Endothelial cell of umbilical vein (primary cell): ENCODE measurements around the gene CCDC190. TPM values are rescaled to one million over a fixed set of nuclear protein-coding genes. Genes with fewer than 3 reads are reported as not detected.

Experiments used
- BruUV-seq: library from RNA; stranded (reverse); fragments of 400-500 nt; replicated peaks from 2 replicates; lab custom pipeline; 2021; lab: Mats Ljungman, UMichigan
- CTCF ChIA-PET: fragments of 300-600, 350-600 bp; sonication (Branson Sonifier 250); formaldehyde crosslinking; loops from one replicate; lab custom pipeline; 2021; ENCODE audit warnings: antibody characterized with exemption, inconsistent platforms; lab: Charles Lee
- POLR2A ChIA-PET: fragments of 300-600, 350-600 bp; sonication (Branson Sonifier 250); formaldehyde crosslinking; loops from one replicate; lab custom pipeline; 2021; ENCODE audit warnings: antibody characterized with exemption, inconsistent platforms; lab: Charles Lee
- DNase-seq: peaks from one replicate; pipeline ENCODE4 v3.0.0-alpha.2; 2011; ENCODE audit warnings: low read depth, low spot score
- FAIRE-seq: peaks from 2 replicates; lab custom pipeline; 2011; peaks lifted over from hg19 to GRCh38; lab: Jason Lieb, UNC
- H2AFZ ChIP-seq: 2 replicates; pipeline ENCODE4 v1.6.0; 2012; ENCODE audit warnings: low read depth, low read length, control low read depth, inconsistent platforms
- H3K27ac ChIP-seq: 2 replicates; pipeline ENCODE4 v1.5.1; 2011; ENCODE audit warnings: low read depth, mild to moderate bottlenecking, control low read depth, low read length, moderate library complexity; ENCODE audit not compliant: insufficient read depth
- H3K27me3 ChIP-seq, 2 experiments: 2 replicates each; pipeline versions ENCODE4 v1.6.0 to v1.6.1; 2011; ENCODE audit warnings: low read length in 2 of 2, mixed read lengths in 1 of 2; ENCODE audit not compliant: control insufficient read depth in 2 of 2, insufficient read depth in 2 of 2
- H3K36me3 ChIP-seq, 2 experiments: 2 replicates in 1 of 2; 3 replicates in 1 of 2; pipeline ENCODE4 v1.5.1; 2011; ENCODE audit warnings: low read length in 2 of 2, mild to moderate bottlenecking in 1 of 2, moderate library complexity in 1 of 2; ENCODE audit not compliant: control insufficient read depth in 2 of 2, insufficient read depth in 2 of 2; ENCODE audit errors: extremely low read depth in 1 of 2
- H3K4me1 ChIP-seq: 3 replicates; pipeline ENCODE4 v1.5.1; 2011; ENCODE audit warnings: mild to moderate bottlenecking, low read length; ENCODE audit not compliant: control insufficient read depth, insufficient read depth; ENCODE audit errors: extremely low read depth
- H3K4me2 ChIP-seq: 2 replicates; pipeline ENCODE4 v1.6.1; 2011; ENCODE audit warnings: low read length, control low read depth, mixed read lengths; ENCODE audit not compliant: insufficient read depth
- H3K4me3 ChIP-seq, 3 experiments: fragments of 200-600 bp in 1 of 3; sonication (generic), shearing (Covaris generic) in 1 of 3; replicated peaks in 1 of 3; 2 replicates each; pipeline ENCODE4 v1.5.1; 2011 to 2016; ENCODE audit warnings: control low read depth in 3 of 3, low read length in 3 of 3, mild to moderate bottlenecking in 2 of 3, inconsistent platforms in 1 of 3, low read depth in 1 of 3, moderate library complexity in 1 of 3; ENCODE audit not compliant: insufficient read depth in 1 of 3
- H3K79me2 ChIP-seq: 2 replicates; pipeline ENCODE4 v1.6.0; 2012; ENCODE audit warnings: low read length, inconsistent platforms; ENCODE audit not compliant: control insufficient read depth, insufficient read depth
- H3K9ac ChIP-seq: replicated peaks from 2 replicates; pipeline ENCODE3; 2011; ENCODE audit warnings: low read length, control low read depth; ENCODE audit not compliant: insufficient read depth; ENCODE audit errors: extremely low read depth
- H3K9me1 ChIP-seq: replicated peaks from 3 replicates; pipeline ENCODE4 v1.6.0; 2011; ENCODE audit warnings: mild to moderate bottlenecking, low read length; ENCODE audit not compliant: control insufficient read depth, insufficient read depth; ENCODE audit errors: extremely low read depth
- H3K9me3 ChIP-seq: replicated peaks from 2 replicates; pipeline ENCODE4 v1.5.1; 2012; ENCODE audit warnings: low read length, inconsistent platforms; ENCODE audit not compliant: control insufficient read depth, insufficient read depth
- H4K20me1 ChIP-seq: replicated peaks from 2 replicates; pipeline ENCODE3; 2011; ENCODE audit warnings: mild to moderate bottlenecking, low read length; ENCODE audit not compliant: control insufficient read depth, insufficient read depth; ENCODE audit errors: extremely low read depth
- CTCF ChIP-seq, 2 donors: IDR thresholded peaks; 1 replicate in 1 of 2; 2 replicates in 1 of 2; pipeline ENCODE4 v1.5.1; 2011; ENCODE audit warnings: low read length in 2 of 2, mild to moderate bottlenecking in 2 of 2, moderate library complexity in 2 of 2, control low read depth in 1 of 2, inconsistent platforms in 1 of 2, low read depth in 1 of 2; ENCODE audit not compliant: insufficient read depth in 1 of 2; ENCODE audit errors: extremely low read depth in 1 of 2
- EZH2 ChIP-seq: IDR thresholded peaks from 2 replicates; pipeline ENCODE4 v1.6.1; 2012; ENCODE audit warnings: borderline replicate concordance, low read depth, mild to moderate bottlenecking, moderate library complexity, low read length, inconsistent platforms; ENCODE audit not compliant: severe bottlenecking
- FOS ChIP-seq: IDR thresholded peaks from 2 replicates; pipeline ENCODE4 v1.6.1; 2011; ENCODE audit warnings: mild to moderate bottlenecking, low read length, moderate library complexity, borderline replicate concordance; ENCODE audit not compliant: insufficient read depth
- GATA2 ChIP-seq: IDR thresholded peaks from 2 replicates; pipeline ENCODE4 v1.7.0; 2011; ENCODE audit warnings: low read depth, mild to moderate bottlenecking, moderate library complexity, mixed read lengths, low read length; ENCODE audit not compliant: insufficient read length, insufficient read depth
- MAX ChIP-seq: IDR thresholded peaks from 2 replicates; pipeline ENCODE4 v1.6.1; 2011; ENCODE audit not compliant: insufficient read depth, insufficient read length
- POLR2A ChIP-seq: IDR thresholded peaks from 2 replicates; pipeline ENCODE4 v1.6.1; 2012; ENCODE audit warnings: low read depth, mild to moderate bottlenecking, control low read depth, low read length
- POLR2AphosphoS5 ChIP-seq: IDR thresholded peaks from 2 replicates; pipeline ENCODE4 v1.6.1; 2012; ENCODE audit warnings: low read depth, mild to moderate bottlenecking, control low read depth, low read length, moderate library complexity; ENCODE audit not compliant: insufficient read depth
- dilution Hi-C: fragments of 300-500 bp; cut with MboI; formaldehyde crosslinking; loops from one replicate; pipeline ENCODE4 v1.15.0; 2019; ENCODE audit warnings: low sequenced_read_pairs; ENCODE audit not compliant: extremely low pct_ligation_motif_present
- intact Hi-C: fragments of 100-400 bp; cut with micrococcal nuclease; formaldehyde crosslinking; loops from one replicate; pipeline ENCODE4 v1.10.0; 2022
- polyA plus RNA-seq, 4 experiments: library from polyadenylated mRNA; depleted of rRNA in 3 of 4; stranded (reverse) in 3 of 4; unstranded in 1 of 4; fragments of >200 nt; gene quantifications; 2 replicates each; pipeline versions ENCODE4 v1.2.1 to v1.2.3, GENCODE V29; 2011 to 2012; ENCODE audit warnings: missing spikeins in 1 of 4
- total RNA-seq: library from RNA; stranded (reverse); gene quantifications from 2 replicates; pipeline ENCODE4 v1.2.3, GENCODE V29; 2021

The CCDC190 gene
- total and polyA plus RNA-seq, 2 donors (not counting 3 experiments of a cell fraction or from before 2014, with no cell fraction given) = 3.7 to 9.0 TPM

GRCh38 chr1:162855461-162856150 is 5.4 kb downstream of the CCDC190 start:
- no peak for FAIRE-seq
- DNase-seq = peak; percentile 63

More at GRCh38 chr1:162855461-162856150, 5.4 kb downstream of the CCDC190 start:
- ChIA-PET POLR2A (interaction anchor here (4.0 kb wide), 1 partner anchor 18 kb away, joined by 10 read pairs; no protein-coding TSS in a partner anchor), CTCF (interaction anchor here (1.4 to 9.7 kb wide), 6 partner anchors 7 to 461 kb away, joined by 4 to 80 read pairs (median 44); partner anchors contain the start of gene RGS4)
- Histone ChIP-seq H3K9me3 (no peaks in the 10 kb centered on the region), H3K36me3 (no peaks in the 10 kb centered on the region), H3K4me1 (peaks cover 57% of the 10 kb centered on the region), H3K9ac (peak overlapping the region; percentile 82), H3K4me2 (peak overlapping the region; percentile 80), H3K4me3 (peak overlapping the region in 1 of 3 experiments; percentile 33), H2AFZ (no peak overlapping the region), H3K27ac (peak overlapping the region; percentile 93), H3K9me1 (no peaks in the 10 kb centered on the region), H3K79me2 (no peaks in the 10 kb centered on the region), H3K27me3 (no peaks in the 10 kb centered on the region), H4K20me1 (no peaks in the 10 kb centered on the region)
- BruUV-seq = no TSS peak
- dilution Hi-C loops (loop anchor here (25.0 kb wide), 1 partner anchor 207 kb away; the partner anchor contains the start of gene RGS4), intact Hi-C loops (loop anchor here (1.0 kb wide), 3 partner anchors 313 to 466 kb away; partner anchors contain the start of gene NUF2)
- TF ChIP-seq MAX (no peak), CTCF (IDR thresholded peaks at IDR 0.05; ENCODE audit: extremely low read depth in 1 of 2, insufficient read depth in 1 of 2, low read depth in 1 of 2, low read length in 2 of 2) (no peak), FOS (peak; percentile 22), GATA2 (peak; percentile 27), POLR2A (no peak), EZH2 (no peak), POLR2AphosphoS5 (no peak)
